Brain pericyte (primary cell): ENCODE results near the gene SAMD10.
"Not testable (repeated sequence)": the region's sequence is repeated elsewhere in the genome, so short reads cannot be mapped to it uniquely, and the experiment has no call there.

Experiments used
- DNase-seq: peaks from one replicate; pipeline ENCODE4 v3.0.0-alpha.2; 2012; ENCODE audit warnings: low read depth, low spot score

The SAMD10 gene

GRCh38 chr20:63969838-63970713 is 9.4 kb downstream of the SAMD10 start, which contains the start of gene ZNF512B:
Gene ZNF512B, minus strand, starts transcription at chr20:63969930. Its CDS starts 1,980 bp downstream, at chr20:63967950.
- no peak for DNase-seq

GRCh38 chr20:63968928-63969760 is 10.3 kb downstream of the SAMD10 start:
- no peak for DNase-seq

- no peak for DNase-seq
Measured at GRCh38 chr20:63968136-63968927, 11.1 kb downstream of the SAMD10 start.

- no peak for DNase-seq
Measured at GRCh38 chr20:63967330-63968135, 11.9 kb downstream of the SAMD10 start.

- no peak for DNase-seq
Measured at GRCh38 chr20:63966944-63967322, 12.5 kb downstream of the SAMD10 start.

GRCh38 chr20:63966172-63966943 is 13.1 kb downstream of the SAMD10 start:
- no peak for DNase-seq

- DNase-seq, result no peak
Measured at GRCh38 chr20:63964412-63964811, 15.0 kb downstream of the SAMD10 start.

GRCh38 chr20:63963784-63964301 is 15.6 kb downstream of the SAMD10 start:
- no peak for DNase-seq

- DNase-seq, result no peak
Measured at GRCh38 chr20:63963348-63963741, 16.1 kb downstream of the SAMD10 start.

- DNase-seq, result no peak
Measured at GRCh38 chr20:63962426-63963347, 16.8 kb downstream of the SAMD10 start.

GRCh38 chr20:63961664-63962425 is 17.6 kb downstream of the SAMD10 start:
- no peak for DNase-seq

- DNase-seq, result not testable (repeated sequence)
Measured at GRCh38 chr20:63960654-63961621, 18.5 kb downstream of the SAMD10 start.

GRCh38 chr20:63959699-63960075 is 19.8 kb downstream of the SAMD10 start:
- no peak for DNase-seq

GRCh38 chr20:63958964-63959698 is 20.3 kb downstream of the SAMD10 start:
- no peak for DNase-seq

- DNase-seq, result no peak
Measured at GRCh38 chr20:63958471-63958870, 21.0 kb downstream of the SAMD10 start.
